SH-SY5Y (cell line): ENCODE data around the gene CCDC40.

ENCODE experiments used
- GATA2 ChIP-seq: IDR thresholded peaks from 2 replicates; pipeline ENCODE4 v1.6.1; 2011; ENCODE audit warnings: mild to moderate bottlenecking, low read depth, low read length
- GATA3 ChIP-seq: IDR thresholded peaks from 2 replicates; pipeline ENCODE4 v1.6.1; 2011; ENCODE audit warnings: low read depth, mild to moderate bottlenecking, low read length, moderate library complexity

- TF ChIP-seq GATA3 (no peak), GATA2 (no peak)
Measured at GRCh38 chr17:80095844-80096475, 59.5 kb downstream of the CCDC40 start.
